GM12878 (cell line): ENCODE data around the gene CAVIN1. TPM values are rescaled to one million over a fixed set of nuclear protein-coding genes. Genes with fewer than 3 reads are reported as not detected.
"Not testable (repeated sequence)": the region's sequence is repeated elsewhere in the genome, so short reads cannot be mapped to it uniquely, and the experiment has no call there.

Experiments
- ATAC-seq: fragments of 200-7000 bp; cut with Tn5 transposase; 3 replicates; pipeline ENCODE4 v1.9.1; 2020; ENCODE audit warnings: mild to moderate bottlenecking, moderate library complexity
- BruUV-seq: library from RNA; stranded (reverse); fragments of 400-500 nt; replicated peaks from 2 replicates; lab custom pipeline; 2021; lab: Mats Ljungman, UMichigan
- CTCF ChIA-PET: fragments of 300-600 bp; sonication (Branson Sonifier 250); formaldehyde crosslinking; extraction: SDS; loops from one replicate; lab custom pipeline; 2021; ENCODE audit warnings: inconsistent platforms; lab: Yijun Ruan, JAX
- POLR2A ChIA-PET: fragments of 350-600 bp; formaldehyde crosslinking; extraction: SDS; loops from one replicate; lab custom pipeline; 2021; ENCODE audit warnings: inconsistent platforms; lab: Charles Lee
- RAD21 ChIA-PET: fragments of 300-600 bp; sonication (Branson Sonifier 250); formaldehyde crosslinking; loops from one replicate; lab custom pipeline; 2023; ENCODE audit warnings: antibody characterized with exemption; ENCODE audit not compliant: unreplicated experiment; lab: Charles Lee
- SMC1A ChIA-PET: fragments of 300-600 bp; sonication (Branson Sonifier 250); formaldehyde crosslinking; loops from one replicate; lab custom pipeline; 2023; ENCODE audit not compliant: unreplicated experiment, uncharacterized antibody; lab: Charles Lee
- DNase-seq: peaks from one replicate; pipeline ENCODE4 v3.0.0-alpha.2; 2011; ENCODE audit warnings: low read depth, low spot score
- FAIRE-seq: peaks from 3 replicates; lab custom pipeline; 2011; peaks lifted over from hg19 to GRCh38; lab: Jason Lieb, UNC
- H2AFZ ChIP-seq: 2 replicates; pipeline ENCODE4 v1.6.0; 2011; ENCODE audit warnings: low read depth, low read length, control low read depth; ENCODE audit not compliant: control insufficient read depth
- H3K27ac ChIP-seq: 2 replicates; pipeline ENCODE4 v1.5.1; 2011; ENCODE audit warnings: control low read depth; ENCODE audit not compliant: control insufficient read depth, insufficient read depth
- H3K27me3 ChIP-seq, 2 experiments: replicated peaks in 1 of 2; 2 replicates each; pipeline versions ENCODE4 v1.6.0 to v1.6.1; 2011; ENCODE audit warnings: low read length in 1 of 2; ENCODE audit not compliant: control insufficient read depth in 2 of 2, insufficient read depth in 2 of 2
- H3K36me3 ChIP-seq, 2 experiments: 2 replicates each; pipeline ENCODE4 v1.5.1; 2011; ENCODE audit warnings: low read length in 1 of 2; ENCODE audit not compliant: control insufficient read depth in 2 of 2, insufficient read depth in 2 of 2
- H3K4me1 ChIP-seq: 2 replicates; pipeline ENCODE4 v1.6.1; 2011; ENCODE audit warnings: mild to moderate bottlenecking, low read length, moderate library complexity, mixed read lengths; ENCODE audit not compliant: control insufficient read depth, insufficient read depth
- H3K4me2 ChIP-seq: 2 replicates; pipeline ENCODE4 v1.6.0; 2011; ENCODE audit warnings: control low read depth; ENCODE audit not compliant: control insufficient read depth, insufficient read depth
- H3K4me3 ChIP-seq: fragments of 200-600 bp; sonication (generic); 2 replicates; pipeline ENCODE4 v1.5.1; 2016
- H3K79me2 ChIP-seq: 2 replicates; pipeline ENCODE4 v1.6.0; 2011; ENCODE audit warnings: low read length; ENCODE audit not compliant: control insufficient read depth, insufficient read depth
- H3K9ac ChIP-seq: 2 replicates; pipeline ENCODE4 v1.8.0; 2011; ENCODE audit warnings: low read length, control low read depth, mixed read lengths; ENCODE audit not compliant: control insufficient read depth, insufficient read depth
- H3K9me3 ChIP-seq: replicated peaks from 3 replicates; pipeline ENCODE4 v1.5.1; 2011; ENCODE audit warnings: mild to moderate bottlenecking, low read length; ENCODE audit not compliant: control insufficient read depth, insufficient read depth
- H4K20me1 ChIP-seq: 2 replicates; pipeline ENCODE4 v1.6.0; 2011; ENCODE audit not compliant: control insufficient read depth, insufficient read depth
- WGBS: methylation state at CpG from one replicate; pipeline ENCODE4 v1.1.6; 2016; ENCODE audit warnings: low lambda C conversion rate; ENCODE audit not compliant: insufficient replicate concordance, insufficient coverage; ENCODE audit errors: missing lambda C conversion rate; 5-methylcytosine and 5-hydroxymethylcytosine counted together
- in situ Hi-C: fragments of 300-500 bp; cut with MboI; formaldehyde crosslinking; loops from 9 replicates; pipeline ENCODE4 v1.14.3; 2018; ENCODE audit warnings: mixed read lengths
- intact Hi-C: fragments of 100-400 bp; cut with micrococcal nuclease; formaldehyde crosslinking; loops from one replicate; pipeline ENCODE4 v1.14.2; 2022; ENCODE audit not compliant: unreplicated experiment
- polyA plus RNA-seq, 11 experiments: library from polyadenylated mRNA; depleted of rRNA in 4 of 11; unstranded in 6 of 11; stranded (reverse) in 5 of 11; fragments of >200 nt; fragmentation: Nextera tagmentation in 4 of 11; fragmentation: Illumina TruSeq in 1 of 11; extraction: Ambion mirVana in 4 of 11; extraction: Trizol in 1 of 11; gene quantifications; 1 replicate in 1 of 11; 2 replicates in 10 of 11; pipeline versions ENCODE4 v1.2.1 to v1.2.3, GENCODE V29; 2011 to 2016; ENCODE audit warnings: inconsistent platforms in 2 of 11, missing spikeins in 2 of 11, low read depth in 1 of 11
- total RNA-seq, 4 experiments: library from RNA; depleted of rRNA in 3 of 4; stranded (reverse); fragments of >200 nt in 3 of 4; fragmentation: Illumina TruSeq in 1 of 4; extraction: Trizol in 1 of 4; gene quantifications; 2 replicates each; pipeline versions ENCODE4 v1.2.1 to v1.2.3, GENCODE V29; 2013 to 2021

The CAVIN1 gene
- total and polyA plus RNA-seq, 10 of the 15 experiments (the other 5 are each of a cell fraction or from before 2014, with no cell fraction given): 0.03 to 1.1 (median 0.37) TPM

DNA sequence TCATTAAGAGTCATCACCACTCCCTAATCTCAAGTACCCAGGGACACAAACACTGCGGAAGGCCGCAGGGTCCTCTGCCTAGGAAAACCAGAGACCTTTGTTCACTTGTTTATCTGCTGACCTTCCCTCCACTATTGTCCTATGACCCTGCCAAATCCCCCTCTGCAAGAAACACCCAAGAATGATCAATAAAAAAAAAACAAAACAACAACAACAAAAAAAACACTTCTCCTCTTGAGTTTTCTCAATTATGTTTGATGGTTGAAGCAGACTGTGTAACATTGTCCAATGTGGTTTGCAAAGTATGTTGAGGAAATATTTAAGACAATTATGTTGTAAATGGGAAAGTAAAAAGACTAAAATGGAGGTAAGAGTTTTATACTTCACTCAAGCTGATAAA is 26.8 kb upstream of the CAVIN1 start:
- in situ Hi-C loops, FAIRE-seq, H3K27ac ChIP-seq, CTCF ChIA-PET, RAD21 ChIA-PET, H3K4me3 ChIP-seq, BruUV-seq, ATAC-seq, H3K9ac ChIP-seq, SMC1A ChIA-PET, H3K36me3 ChIP-seq, H3K4me2 ChIP-seq, DNase-seq, H3K79me2 ChIP-seq, H3K9me3 ChIP-seq, H3K27me3 ChIP-seq, H4K20me1 ChIP-seq, H2AFZ ChIP-seq, intact Hi-C loops: not testable (repeated sequence)
- POLR2A ChIA-PET: interaction anchor here (0.7 kb wide), 1 partner anchor 80 kb away, joined by 3 read pairs; no protein-coding TSS in a partner anchor
- WGBS: no CpG with 5 or more reads among the region's 2 CpGs
- H3K4me1 ChIP-seq: peaks cover 11% of the 10 kb centered on the region

DNA sequence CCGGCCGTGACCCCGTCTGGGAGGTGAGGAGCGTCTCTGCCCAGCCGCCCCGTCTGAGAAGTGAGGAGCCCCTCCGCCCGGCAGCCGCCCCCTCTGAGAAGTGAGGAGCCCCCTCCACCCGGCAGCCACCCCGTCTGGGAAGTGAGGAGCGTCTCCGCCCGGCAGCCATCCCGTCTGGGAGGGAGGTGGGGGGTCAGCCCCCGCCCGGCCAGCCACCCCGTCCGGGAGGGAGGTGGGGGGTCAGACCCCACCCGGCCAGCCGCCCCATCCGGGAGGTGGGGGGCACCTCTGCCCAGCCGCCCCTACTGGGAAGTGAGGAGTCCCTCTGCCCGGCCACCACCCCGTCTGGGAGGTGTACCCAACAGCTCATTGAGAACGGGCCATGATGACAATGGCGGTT is 26.1 kb upstream of the CAVIN1 start:
- CTCF ChIA-PET, H3K79me2 ChIP-seq, in situ Hi-C loops, FAIRE-seq, H3K27me3 ChIP-seq, SMC1A ChIA-PET, POLR2A ChIA-PET, H3K9ac ChIP-seq, H3K9me3 ChIP-seq, H3K36me3 ChIP-seq, DNase-seq, ATAC-seq, H3K27ac ChIP-seq, H3K4me2 ChIP-seq, BruUV-seq, H3K4me3 ChIP-seq, H2AFZ ChIP-seq, H3K4me1 ChIP-seq, H4K20me1 ChIP-seq, intact Hi-C loops, RAD21 ChIA-PET: not testable (repeated sequence)
- WGBS: 86% methylated on average over 19 of the region's 27 CpGs
